Measurements from ENCODE around the gene FIZ1.

FIZ1 gene

GRCh38 chr19:55605207-55605636, 5.9 kb upstream of the FIZ1 start (continued):
- TF ChIP-seq ELK4 (IDR thresholded peaks at IDR 0.05; ENCODE audit: borderline replicate concordance, low read depth, low read length) (no peak), ZNF837 (tag by site-specific recombination; IDR thresholded peaks at IDR 0.05) (no peak), REPIN1 (tag by site-specific recombination; IDR thresholded peaks at IDR 0.05; ENCODE audit: low read depth) (no peak), ZBTB1 (tag by site-specific recombination; IDR thresholded peaks at IDR 0.05) (no peak), ZNF660 (tag by site-specific recombination; IDR thresholded peaks at IDR 0.05) (no peak), ZBTB20 (tag by site-specific recombination; IDR thresholded peaks at IDR 0.05) (peak; percentile 72; the same call in 1 of the 2 replicates), MZF1 (tag by site-specific recombination; IDR thresholded peaks at IDR 0.05; ENCODE audit: borderline replicate concordance) (no peak), ZNF398 (tag by site-specific recombination; IDR thresholded peaks at IDR 0.05) (peak; percentile 88), ZNF514 (tag by site-specific recombination; IDR thresholded peaks at IDR 0.05) (no peak), PATZ1 (tag by site-specific recombination; IDR thresholded peaks at IDR 0.05) (peak; percentile 81), BCL11B (tag by site-specific recombination; IDR thresholded peaks at IDR 0.05; ENCODE audit: low read depth) (no peak), ZBTB26 (tag by site-specific recombination; optimal IDR thresholded peaks at IDR 0.05) (peak; percentile 65), SALL2 (tag by site-specific recombination; IDR thresholded peaks at IDR 0.05; ENCODE audit: borderline replicate concordance) (no peak), ZSCAN4 (tag by site-specific recombination; IDR thresholded peaks at IDR 0.05) (no peak), ZNF501 (tag by site-specific recombination; IDR thresholded peaks at IDR 0.05) (no peak), GLIS1 (tag by site-specific recombination; IDR thresholded peaks at IDR 0.05) (peak; percentile 58; the same call in 1 of the 2 replicates), KLF16 (tag by site-specific recombination; IDR thresholded peaks at IDR 0.05) (no peak), ZNF280C (tag by site-specific recombination; IDR thresholded peaks at IDR 0.05) (no peak), ZNF350 (tag by site-specific recombination; IDR thresholded peaks at IDR 0.05) (no peak), ZNF302 (tag by site-specific recombination; IDR thresholded peaks at IDR 0.05; ENCODE audit: low read depth) (no peak), PRDM1 (tag by site-specific recombination; IDR thresholded peaks at IDR 0.05) (peak; percentile 22; the same call in 1 of the 2 replicates), SP3 (tag by site-specific recombination; IDR thresholded peaks at IDR 0.05) (peak; percentile 88), SP2 (tag by site-specific recombination; IDR thresholded peaks at IDR 0.05) (peak; percentile 87), ZNF433 (tag by site-specific recombination; IDR thresholded peaks at IDR 0.05; ENCODE audit: low read depth) (no peak), GLI4 (tag by site-specific recombination; IDR thresholded peaks at IDR 0.05) (no peak), ZNF521 (tag by site-specific recombination; IDR thresholded peaks at IDR 0.05) (no peak)

Measured in HEK293 (cell line).